Measurements from ENCODE around the gene GID8.

The GID8 gene

GRCh38 chr20:62901891-62902290, 36.1 kb upstream of the GID8 start:
- peaks cover 27% of the 10 kb centered on the region for H3K4me1 ChIP-seq (ENCODE audit: control insufficient read depth, low read length)
- H4K20me1 ChIP-seq (ENCODE audit: control insufficient read depth, insufficient read depth, low read depth, low read length): peaks cover 9% of the 10 kb centered on the region; the same call in 1 of the 2 replicates
- peaks cover 25% of the 10 kb centered on the region for H3F3A ChIP-seq (ENCODE audit: control insufficient read depth, insufficient read depth)
- no peaks in the 10 kb centered on the region for H3K9me3 ChIP-seq (ENCODE audit: control insufficient read depth, insufficient read depth, low read length)
- H3K4me3 ChIP-seq (ENCODE audit: low read length): no peak overlapping the region
- TF ChIP-seq EZH2phosphoT487 (IDR thresholded peaks at IDR 0.05; ENCODE audit: borderline replicate concordance, low read length) (no peak), CTCF (IDR thresholded peaks at IDR 0.05; ENCODE audit: low read depth, low read length, poor library complexity, severe bottlenecking) (no peak)
- H3K27ac ChIP-seq (ENCODE audit: low read depth, low read length): no peak overlapping the region; the same call in 1 of the 2 replicates
- no peak overlapping the region for H3K4me2 ChIP-seq (ENCODE audit: low read length)
- H3K27me3 ChIP-seq (ENCODE audit: control insufficient read depth, low read length): no peaks in the 10 kb centered on the region
- peaks cover 17% of the 10 kb centered on the region for H3K79me2 ChIP-seq (ENCODE audit: control insufficient read depth, low read length)
- H3K36me3 ChIP-seq (ENCODE audit: control insufficient read depth, low read length): peaks cover 80% of the 10 kb centered on the region
- no peaks in the 10 kb centered on the region for H3K9me2 ChIP-seq (replicated peaks; ENCODE audit: control insufficient read depth, low read length)

- Histone ChIP-seq H4K20me1 (ENCODE audit: control insufficient read depth, insufficient read depth, low read depth, low read length) (peaks cover 17% of the 10 kb centered on the region; the same call in 1 of the 2 replicates), H3K79me2 (ENCODE audit: control insufficient read depth, low read length) (peaks cover 28% of the 10 kb centered on the region), H3K27ac (ENCODE audit: low read depth, low read length) (no peak overlapping the region), H3K4me2 (ENCODE audit: low read length) (no peak overlapping the region), H3K36me3 (ENCODE audit: control insufficient read depth, low read length) (peaks cover 80% of the 10 kb centered on the region), H3K4me3 (ENCODE audit: low read length) (no peak overlapping the region), H3K4me1 (ENCODE audit: control insufficient read depth, low read length) (peaks cover 27% of the 10 kb centered on the region), H3F3A (ENCODE audit: control insufficient read depth, insufficient read depth) (peaks cover 25% of the 10 kb centered on the region), H3K27me3 (ENCODE audit: control insufficient read depth, low read length) (no peaks in the 10 kb centered on the region), H3K9me3 (ENCODE audit: control insufficient read depth, insufficient read depth, low read length) (no peaks in the 10 kb centered on the region), H3K9me2 (replicated peaks; ENCODE audit: control insufficient read depth, low read length) (no peaks in the 10 kb centered on the region)
- no peak for TF ChIP-seq CTCF (IDR thresholded peaks at IDR 0.05; ENCODE audit: low read depth, low read length, poor library complexity, severe bottlenecking)
- no peak for TF ChIP-seq EZH2phosphoT487 (IDR thresholded peaks at IDR 0.05; ENCODE audit: borderline replicate concordance, low read length)
Measured at GRCh38 chr20:62902926-62903615, 34.9 kb upstream of the GID8 start.

GRCh38 chr20:62905536-62906117, 32.3 kb upstream of the GID8 start:
- no peaks in the 10 kb centered on the region for H3K9me3 ChIP-seq (ENCODE audit: control insufficient read depth, insufficient read depth, low read length)
- H3K9me2 ChIP-seq (replicated peaks; ENCODE audit: control insufficient read depth, low read length): no peaks in the 10 kb centered on the region
- no peak overlapping the region for H3K4me3 ChIP-seq (ENCODE audit: low read length)
- peaks cover 15% of the 10 kb centered on the region for H3K4me1 ChIP-seq (ENCODE audit: control insufficient read depth, low read length)
- no peaks in the 10 kb centered on the region for H3K27me3 ChIP-seq (ENCODE audit: control insufficient read depth, low read length)
- H3K36me3 ChIP-seq (ENCODE audit: control insufficient read depth, low read length): peaks cover 93% of the 10 kb centered on the region
- H4K20me1 ChIP-seq (ENCODE audit: control insufficient read depth, insufficient read depth, low read depth, low read length): peaks cover 19% of the 10 kb centered on the region; the same call in 1 of the 2 replicates
- peaks cover 44% of the 10 kb centered on the region for H3K79me2 ChIP-seq (ENCODE audit: control insufficient read depth, low read length)
- H3K27ac ChIP-seq (ENCODE audit: low read depth, low read length): no peak overlapping the region
- no peak for TF ChIP-seq CTCF (IDR thresholded peaks at IDR 0.05; ENCODE audit: low read depth, low read length, poor library complexity, severe bottlenecking)
- TF ChIP-seq EZH2phosphoT487 (IDR thresholded peaks at IDR 0.05; ENCODE audit: borderline replicate concordance, low read length): no peak
- H3F3A ChIP-seq (ENCODE audit: control insufficient read depth, insufficient read depth): peaks cover 26% of the 10 kb centered on the region
- no peak overlapping the region for H3K4me2 ChIP-seq (ENCODE audit: low read length)
